Smooth muscle cell (in vitro differentiated cells): Measurements from ENCODE around the gene ELFN2. TPM values are rescaled to one million over a fixed set of nuclear protein-coding genes. Genes with fewer than 3 reads are reported as not detected.

Experiments
- DNase-seq: peaks from one replicate; lab custom pipeline; 2025; ENCODE audit not compliant: unreplicated experiment; lab: John Stamatoyannopoulos, UW
- H2AFZ ChIP-seq: fragments of 200-600 bp; sonication (generic); 2 replicates; pipeline ENCODE4 v1.6.0; 2016; ENCODE audit warnings: antibody characterized with exemption, low read depth, mild to moderate bottlenecking
- H3F3A ChIP-seq: fragments of 200-600 bp; sonication (generic); 2 replicates; pipeline ENCODE4 v1.6.0; 2017; ENCODE audit warnings: antibody characterized with exemption, low read depth
- H3K27ac ChIP-seq: fragments of 200-600 bp; sonication (generic); 2 replicates; pipeline ENCODE4 v1.5.1; 2016; ENCODE audit warnings: low read depth, mild to moderate bottlenecking
- H3K27me3 ChIP-seq: fragments of 200-600 bp; sonication (generic); 2 replicates; pipeline ENCODE4 v1.6.1; 2016; ENCODE audit warnings: low read depth, mild to moderate bottlenecking
- H3K36me3 ChIP-seq: fragments of 200-600 bp; sonication (generic); 2 replicates; pipeline ENCODE4 v1.5.1; 2016; ENCODE audit warnings: low read depth
- H3K4me1 ChIP-seq: fragments of 200-600 bp; sonication (generic); 2 replicates; pipeline ENCODE4 v1.5.1; 2016; ENCODE audit warnings: low read depth
- H3K4me2 ChIP-seq: fragments of 200-600 bp; sonication (generic); 2 replicates; pipeline ENCODE4 v1.6.0; 2016; ENCODE audit warnings: mild to moderate bottlenecking
- H3K4me3 ChIP-seq: fragments of 200-600 bp; sonication (generic); 2 replicates; pipeline ENCODE4 v1.5.1; 2016; ENCODE audit warnings: mild to moderate bottlenecking
- H3K79me2 ChIP-seq: fragments of 200-600 bp; sonication (generic); 2 replicates; pipeline ENCODE4 v1.6.0; 2016; ENCODE audit warnings: low read depth, mild to moderate bottlenecking
- H3K9ac ChIP-seq: fragments of 200-600 bp; sonication (generic); 2 replicates; pipeline ENCODE4 v1.6.0; 2016; ENCODE audit warnings: low read depth
- H3K9me3 ChIP-seq: fragments of 200-600 bp; sonication (generic); replicated peaks from 2 replicates; pipeline ENCODE4 v1.5.1; 2016; ENCODE audit warnings: low read depth
- H4K20me1 ChIP-seq: fragments of 200-600 bp; sonication (generic); 2 replicates; pipeline ENCODE4 v1.6.0; 2016; ENCODE audit warnings: low read depth
- WGBS: methylation state at CpG from one replicate; pipeline ENCODE4 v1.1.7; 2016; ENCODE audit warnings: low lambda C conversion rate; 5-methylcytosine and 5-hydroxymethylcytosine counted together
- polyA plus RNA-seq: library from polyadenylated mRNA; unstranded; fragments of >200 nt; fragmentation: Nextera tagmentation; extraction: Ambion mirVana; gene quantifications from 2 replicates; pipeline ENCODE4 v1.2.1, GENCODE V29; 2016
- total RNA-seq: library from RNA; depleted of rRNA; stranded (reverse); fragments of >200 nt; gene quantifications from 2 replicates; pipeline ENCODE4 v1.2.3, GENCODE V29; 2014
- TF ChIP-seq, protein P1 (sequence below): fragments of 200-600 bp; sonication (generic); IDR thresholded peaks from 2 replicates; pipeline ENCODE4 v1.5.1; 2017; ENCODE audit warnings: borderline replicate concordance, mild to moderate bottlenecking, antibody characterized with exemption; ENCODE audit not compliant: insufficient read depth, poor library complexity, severe bottlenecking

Gene ELFN2
- total and polyA plus RNA-seq, 2 experiments from 2014 or later: 0.63 to 1.3 TPM

- Histone ChIP-seq H3K79me2 (no peaks in the 10 kb centered on the region), H3K9me3 (no peaks in the 10 kb centered on the region), H2AFZ (no peak overlapping the region), H3K4me2 (no peak overlapping the region), H3K4me3 (no peak overlapping the region), H3K27ac (no peak overlapping the region), H3K27me3 (peaks cover 22% of the 10 kb centered on the region), H4K20me1 (no peaks in the 10 kb centered on the region), H3F3A (no peaks in the 10 kb centered on the region), H3K9ac (no peak overlapping the region), H3K36me3 (no peaks in the 10 kb centered on the region), H3K4me1 (peaks cover 5% of the 10 kb centered on the region)
- no peak for DNase-seq
- TF ChIP-seq, protein P1, sequence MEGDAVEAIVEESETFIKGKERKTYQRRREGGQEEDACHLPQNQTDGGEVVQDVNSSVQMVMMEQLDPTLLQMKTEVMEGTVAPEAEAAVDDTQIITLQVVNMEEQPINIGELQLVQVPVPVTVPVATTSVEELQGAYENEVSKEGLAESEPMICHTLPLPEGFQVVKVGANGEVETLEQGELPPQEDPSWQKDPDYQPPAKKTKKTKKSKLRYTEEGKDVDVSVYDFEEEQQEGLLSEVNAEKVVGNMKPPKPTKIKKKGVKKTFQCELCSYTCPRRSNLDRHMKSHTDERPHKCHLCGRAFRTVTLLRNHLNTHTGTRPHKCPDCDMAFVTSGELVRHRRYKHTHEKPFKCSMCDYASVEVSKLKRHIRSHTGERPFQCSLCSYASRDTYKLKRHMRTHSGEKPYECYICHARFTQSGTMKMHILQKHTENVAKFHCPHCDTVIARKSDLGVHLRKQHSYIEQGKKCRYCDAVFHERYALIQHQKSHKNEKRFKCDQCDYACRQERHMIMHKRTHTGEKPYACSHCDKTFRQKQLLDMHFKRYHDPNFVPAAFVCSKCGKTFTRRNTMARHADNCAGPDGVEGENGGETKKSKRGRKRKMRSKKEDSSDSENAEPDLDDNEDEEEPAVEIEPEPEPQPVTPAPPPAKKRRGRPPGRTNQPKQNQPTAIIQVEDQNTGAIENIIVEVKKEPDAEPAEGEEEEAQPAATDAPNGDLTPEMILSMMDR: no peak
- WGBS: 82% methylated on average over 5 of the region's 10 CpGs
These were observed 107.8 kb downstream of the ELFN2 start for GRCh38 chr22:37319469-37319868.

DNA sequence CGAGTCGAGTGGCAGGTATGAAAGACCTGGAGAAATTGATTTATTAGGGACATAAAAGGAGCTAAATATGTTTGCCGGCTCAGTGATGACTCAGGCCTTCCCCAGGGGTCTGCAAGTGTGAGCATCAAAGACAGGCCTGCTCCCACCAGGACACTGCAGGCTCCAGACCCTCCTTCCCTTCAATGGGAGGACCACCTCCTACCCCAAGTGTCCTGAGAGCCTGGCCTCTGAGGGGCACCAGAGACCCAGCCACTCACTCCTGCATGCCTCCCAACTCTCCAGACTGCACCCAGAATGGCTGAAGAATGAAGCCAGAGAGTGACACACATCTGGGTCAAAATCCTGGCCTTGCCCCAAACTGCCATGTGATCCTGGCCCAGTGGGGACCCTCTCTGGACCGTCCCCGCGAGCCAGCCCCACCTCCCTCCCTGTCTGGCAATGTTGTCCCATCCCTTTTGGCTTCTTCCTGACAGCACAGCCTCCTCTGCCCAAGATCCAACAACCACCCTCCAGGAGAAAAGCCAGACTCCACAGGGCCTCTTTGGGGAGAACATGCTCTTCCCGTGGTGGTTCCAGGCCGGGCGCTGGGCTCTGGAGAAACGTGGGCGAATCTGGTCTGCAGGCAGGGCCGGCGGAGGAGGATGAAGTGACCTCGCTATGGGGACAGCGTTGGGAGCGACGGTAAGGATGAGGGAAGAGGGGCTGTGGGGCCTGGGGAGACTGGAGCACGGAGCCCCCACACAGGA is 108.7 kb downstream of the ELFN2 start:
- Histone ChIP-seq H3K79me2 (no peaks in the 10 kb centered on the region), H3K27ac (no peak overlapping the region), H3K4me3 (no peak overlapping the region), H3K36me3 (no peaks in the 10 kb centered on the region), H3F3A (no peaks in the 10 kb centered on the region), H3K9me3 (no peaks in the 10 kb centered on the region), H3K4me2 (no peak overlapping the region), H3K9ac (no peak overlapping the region), H3K27me3 (peaks cover 12% of the 10 kb centered on the region), H3K4me1 (peaks cover 3% of the 10 kb centered on the region), H4K20me1 (no peaks in the 10 kb centered on the region), H2AFZ (no peak overlapping the region)
- TF ChIP-seq, protein P1: no peak
- DNase-seq: no peak
- WGBS: 62% methylated on average over 18 of the region's 18 CpGs

Other genes with a start within 250 kb of the ELFN2 start
- gene C1QTNF6, start 239.2 kb downstream of the ELFN2 start, total RNA-seq: 11.8 and 14.3 TPM in 2 replicates
- gene C1QTNF6, start 239.2 kb downstream of the ELFN2 start, polyA plus RNA-seq: 26.8 and 33.6 TPM in 2 replicates
- gene SSTR3, start 215.0 kb downstream of the ELFN2 start, total RNA-seq: not detected in 2 replicates
- not detected in 2 replicates for gene SSTR3, start 215.0 kb downstream of the ELFN2 start, polyA plus RNA-seq
- 3.6 and 6.5 TPM in 2 replicates for gene RAC2, start 183.2 kb downstream of the ELFN2 start, total RNA-seq
- gene RAC2, start 183.2 kb downstream of the ELFN2 start, polyA plus RNA-seq: 3.3 and 4.0 TPM in 2 replicates
- not detected in 2 replicates for gene CYTH4, start 145.0 kb downstream of the ELFN2 start, total RNA-seq
- gene CYTH4, start 145.0 kb downstream of the ELFN2 start, polyA plus RNA-seq: not detected in 2 replicates
- gene MFNG, start 58.9 kb upstream of the ELFN2 start, total RNA-seq: not detected in 2 replicates
- gene MFNG, start 58.9 kb upstream of the ELFN2 start, polyA plus RNA-seq: 0.40 and 1.2 TPM in 2 replicates
- gene CARD10, start 91.9 kb upstream of the ELFN2 start, total RNA-seq: 3.7 and 6.0 TPM in 2 replicates
- 2.3 and 5.4 TPM in 2 replicates for gene CARD10, start 91.9 kb upstream of the ELFN2 start, polyA plus RNA-seq
- gene CDC42EP1, start 133.0 kb upstream of the ELFN2 start, total RNA-seq: 14.0 and 19.1 TPM in 2 replicates
- gene CDC42EP1, start 133.0 kb upstream of the ELFN2 start, polyA plus RNA-seq: 89.6 and 94.9 TPM in 2 replicates
- not detected in 2 replicates for gene LGALS2, start 152.6 kb upstream of the ELFN2 start, total RNA-seq
- gene LGALS2, start 152.6 kb upstream of the ELFN2 start, polyA plus RNA-seq: 0.48 and 1.1 TPM in 2 replicates
- 15.6 and 27.3 TPM in 2 replicates for gene GGA1, start 181.4 kb upstream of the ELFN2 start, total RNA-seq
- 44.0 and 59.6 TPM in 2 replicates for gene GGA1, start 181.4 kb upstream of the ELFN2 start, polyA plus RNA-seq
- gene SH3BP1, start 212.2 kb upstream of the ELFN2 start, total RNA-seq: 20.4 and 26.6 TPM in 2 replicates
- gene SH3BP1, start 212.2 kb upstream of the ELFN2 start, polyA plus RNA-seq: 16.6 and 33.7 TPM in 2 replicates
- gene PDXP, start 231.2 kb upstream of the ELFN2 start, total RNA-seq: 9.7 and 16.5 TPM in 2 replicates
- 20.0 and 20.7 TPM in 2 replicates for gene PDXP, start 231.2 kb upstream of the ELFN2 start, polyA plus RNA-seq
- gene LGALS1, start 248.2 kb upstream of the ELFN2 start, total RNA-seq: 3,694 and 5,079 TPM in 2 replicates
- 4,318 and 5,332 TPM in 2 replicates for gene LGALS1, start 248.2 kb upstream of the ELFN2 start, polyA plus RNA-seq